PC-9 (cell line): ENCODE results near the gene SYCE1. TPM values are rescaled to one million over a fixed set of nuclear protein-coding genes. Genes with fewer than 3 reads are reported as not detected.

Experiments
- BruUV-seq: library from RNA; stranded (reverse); fragments of 400-500 nt; replicated peaks from 2 replicates; lab custom pipeline; 2021; lab: Mats Ljungman, UMichigan
- CTCF ChIA-PET: fragments of 300-600 bp; sonication (Branson Sonifier 250); formaldehyde crosslinking; loops from one replicate; lab custom pipeline; 2022; ENCODE audit warnings: antibody characterized with exemption; lab: Charles Lee
- POLR2A ChIA-PET: fragments of 300-600 bp; sonication (Branson Sonifier 250); formaldehyde crosslinking; loops from one replicate; lab custom pipeline; 2022; ENCODE audit warnings: antibody characterized with exemption; ENCODE audit not compliant: unreplicated experiment; lab: Charles Lee
- DNase-seq, 2 experiments: peaks; one replicate each; pipeline versions ENCODE4 v3.0.0 to v3.0.0-alpha.2; 2015 to 2022; ENCODE audit warnings: mixed read lengths in 1 of 2
- H2AFZ ChIP-seq: fragments of 200-600 bp; sonication (generic); 2 replicates; pipeline ENCODE4 v1.8.1; 2017; ENCODE audit warnings: antibody characterized with exemption
- H3F3A ChIP-seq: fragments of 200-600 bp; sonication (generic); 2 replicates; pipeline ENCODE4 v1.8.1; 2017; ENCODE audit warnings: antibody characterized with exemption, mild to moderate bottlenecking, low read depth; ENCODE audit not compliant: insufficient read depth
- H3K27ac ChIP-seq: fragments of 200-600 bp; sonication (generic); 2 replicates; pipeline ENCODE4 v1.6.1; 2016; ENCODE audit warnings: mixed run types
- H3K27me3 ChIP-seq: fragments of 200-600 bp; sonication (generic); 2 replicates; pipeline ENCODE4 v1.6.1; 2016; ENCODE audit warnings: low read depth, mixed run types; ENCODE audit not compliant: insufficient read depth
- H3K36me3 ChIP-seq: fragments of 200-600 bp; sonication (generic); 2 replicates; pipeline ENCODE4 v1.6.1; 2016; ENCODE audit warnings: low read depth, mixed run types
- H3K4me1 ChIP-seq: fragments of 200-600 bp; sonication (generic); replicated peaks from 2 replicates; pipeline ENCODE4 v1.6.1; 2016; ENCODE audit warnings: mixed run types; ENCODE audit not compliant: insufficient read depth
- H3K4me2 ChIP-seq: fragments of 200-600 bp; sonication (generic); 2 replicates; pipeline ENCODE4 v1.6.1; 2017; ENCODE audit warnings: mixed run types
- H3K4me3 ChIP-seq: fragments of 200-600 bp; sonication (generic); 2 replicates; pipeline ENCODE4 v1.6.1; 2016; ENCODE audit warnings: mixed run types
- H3K79me2 ChIP-seq: fragments of 200-600 bp; sonication (generic); 2 replicates; pipeline ENCODE4 v1.6.1; 2017; ENCODE audit warnings: low read depth, mixed run types
- H3K9me2 ChIP-seq: fragments of 200-600 bp; sonication (generic); 2 replicates; pipeline ENCODE4 v1.8.1; 2017; ENCODE audit warnings: mild to moderate bottlenecking; ENCODE audit not compliant: insufficient read depth
- H3K9me3 ChIP-seq: fragments of 200-600 bp; sonication (generic); 2 replicates; pipeline ENCODE4 v1.8.1; 2016; ENCODE audit warnings: low read depth; ENCODE audit not compliant: insufficient read depth
- H4K20me1 ChIP-seq: fragments of 200-600 bp; sonication (generic); 2 replicates; pipeline ENCODE4 v1.8.1; 2017; ENCODE audit not compliant: insufficient read depth
- CTCF ChIP-seq: fragments of 200-600 bp; sonication (generic); conservative IDR thresholded peaks from 2 replicates; pipeline ENCODE4 v1.6.1; 2017; ENCODE audit warnings: mixed run types, antibody characterized with exemption, mild to moderate bottlenecking, moderate library complexity
- EZH2 ChIP-seq: fragments of 200-600 bp; sonication (generic); IDR thresholded peaks from 2 replicates; pipeline ENCODE4 v1.8.0; 2017; ENCODE audit warnings: antibody characterized with exemption, low read depth
- intact Hi-C: fragments of 100-400 bp; cut with micrococcal nuclease; formaldehyde crosslinking; loops from one replicate; pipeline ENCODE4 v1.10.0; 2022; ENCODE audit not compliant: unreplicated experiment
- total RNA-seq: library from RNA; stranded (reverse); gene quantifications from 2 replicates; pipeline ENCODE4 v1.2.3, GENCODE V29; 2021

SYCE1 gene
- total RNA-seq, 1 experiment from 2014 or later: not detected

- TF ChIP-seq EZH2 (no peak), CTCF (no peak)
- intact Hi-C loops: loop anchor here (10.0 kb wide), 2 partner anchors 153 to 203 kb away; partner anchors contain the start of genes ECHS1 and PAOX
- no peak overlapping the region for H3K27ac ChIP-seq
- H2AFZ ChIP-seq: no peak overlapping the region
- H3K4me1 ChIP-seq: 0 out of 2 replicates have a peak, but pooled peaks cover 4% of the 10 kb centered on the region
- H3K9me3 ChIP-seq: no peaks in the 10 kb centered on the region
- no peak overlapping the region for H3K4me3 ChIP-seq
- no peaks in the 10 kb centered on the region for H3K36me3 ChIP-seq
- no peak overlapping the region for H3K4me2 ChIP-seq
- no peaks in the 10 kb centered on the region for H3K27me3 ChIP-seq
- DNase-seq: no peak
- POLR2A ChIA-PET: no interaction called here
- no peaks in the 10 kb centered on the region for H3K79me2 ChIP-seq
- CTCF ChIA-PET: no interaction called here
- no peaks in the 10 kb centered on the region for H3F3A ChIP-seq
- no peaks in the 10 kb centered on the region for H4K20me1 ChIP-seq
- H3K9me2 ChIP-seq: no peaks in the 10 kb centered on the region
- no TSS peak for BruUV-seq
These were observed 37.6 kb downstream of the SYCE1 start for GRCh38 chr10:133527771-133528271.

- DNase-seq: no peak
- Histone ChIP-seq H3K9me2 (no peaks in the 10 kb centered on the region), H3K4me2 (no peak within 1 kb of the TSS), H3F3A (no peaks in the 10 kb centered on the region), H4K20me1 (no peaks in the 10 kb centered on the region), H3K4me3 (no peak within 1 kb of the TSS), H3K27me3 (no peaks in the 10 kb centered on the region), H3K4me1 (0 out of 2 replicates have a peak, but pooled peaks cover 4% of the 10 kb centered on the region), H2AFZ (no peak within 1 kb of the TSS), H3K79me2 (no peaks in the 10 kb centered on the region), H3K36me3 (no peaks in the 10 kb centered on the region), H3K27ac (no peak within 1 kb of the TSS), H3K9me3 (no peaks in the 10 kb centered on the region)
- ChIA-PET CTCF (no interaction called here), POLR2A (no interaction called here)
- BruUV-seq: no TSS peak
- TF ChIP-seq CTCF (no peak), EZH2 (no peak)
- intact Hi-C loops: loop anchor here (10.0 kb wide), 2 partner anchors 152 to 202 kb away; partner anchors contain the start of genes ECHS1 and PAOX
These were observed 38.3 kb downstream of the SYCE1 start, which contains the start of gene CYP2E1 for GRCh38 chr10:133526957-133527588. Gene CYP2E1 (plus strand): TSS chr10:133527363. CDS start chr10:133527396, 33 bp downstream.

GRCh38 chr10:133525444-133525843 lies 39.9 kb downstream of the SYCE1 start:
- no peaks in the 10 kb centered on the region for H3K9me2 ChIP-seq
- intact Hi-C loops: loop anchor here (10.0 kb wide), 2 partner anchors 151 to 201 kb away; partner anchors contain the start of genes ECHS1 and PAOX
- POLR2A ChIA-PET: no interaction called here

More at GRCh38 chr10:133525444-133525843, 39.9 kb downstream of the SYCE1 start:
- Histone ChIP-seq H3K4me3 (no peak overlapping the region), H3K27ac (no peak overlapping the region), H3K79me2 (no peaks in the 10 kb centered on the region), H3K36me3 (no peaks in the 10 kb centered on the region), H3K4me2 (no peak overlapping the region), H3F3A (no peaks in the 10 kb centered on the region), H4K20me1 (no peaks in the 10 kb centered on the region), H3K9me3 (no peaks in the 10 kb centered on the region), H3K27me3 (no peaks in the 10 kb centered on the region), H3K4me1 (0 out of 2 replicates have a peak, but pooled peaks cover 4% of the 10 kb centered on the region), H2AFZ (no peak overlapping the region)
- no peak for TF ChIP-seq EZH2
- no peak for TF ChIP-seq CTCF
- no TSS peak for BruUV-seq
- CTCF ChIA-PET: no interaction called here
- DNase-seq: no peak
